ENCODE results near the gene SLC52A3.

- TF ChIP-seq FOXM1 (IDR thresholded peaks at IDR 0.05; ENCODE audit: low read depth) (no peak), FOXM1 (CRISPR knock-in tag; IDR thresholded peaks at IDR 0.05; ENCODE audit: low read depth) (no peak), SMC3 (conservative IDR thresholded peaks at IDR 0.05; ENCODE audit: insufficient read depth, low read depth, low read length) (no peak), MXI1 (IDR thresholded peaks at IDR 0.05; ENCODE audit: low read depth, low read length) (no peak), RBM17 (IDR thresholded peaks at IDR 0.05; ENCODE audit: borderline replicate concordance, low read depth, low read length) (no peak)
Measured at GRCh38 chr20:779771-780170, 11.5 kb upstream of the SLC52A3 start.

All from K562 (cell line).